ENCODE data around the gene SMG1. TPM values are rescaled to one million over a fixed set of nuclear protein-coding genes. Genes with fewer than 3 reads are reported as not detected.
"Not testable (repeated sequence)": the region's sequence is repeated elsewhere in the genome, so short reads cannot be mapped to it uniquely, and the experiment has no call there.

SMG1 gene
- total RNA-seq, 4 donors from 2014 or later = 84.9 to 144 (median 104) TPM

DNA sequence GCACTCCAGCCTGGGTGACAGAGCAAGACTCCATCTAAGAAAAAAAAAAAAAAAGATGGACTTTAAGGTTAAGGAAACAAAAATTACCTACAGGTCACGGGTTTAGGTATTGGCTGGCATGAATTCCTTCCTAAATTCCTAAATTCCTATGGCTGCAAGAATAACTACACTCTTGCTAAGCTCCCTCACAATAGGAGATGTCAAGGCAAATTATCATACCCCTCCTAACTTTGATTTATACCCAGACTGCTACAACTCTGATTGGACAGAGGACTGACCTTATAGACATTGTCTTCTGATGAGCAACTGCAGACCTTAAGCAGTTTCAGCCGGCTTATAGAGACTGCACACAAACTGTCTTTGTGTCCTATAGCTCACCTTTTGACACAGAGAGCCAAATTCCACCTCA, 32.4 kb upstream of the SMG1 start:
- DNase-seq (ENCODE audit: low spot score) = no peak
- ATAC-seq (ENCODE audit: low FRiP score) = no peak
- TF ChIP-seq, protein P1, sequence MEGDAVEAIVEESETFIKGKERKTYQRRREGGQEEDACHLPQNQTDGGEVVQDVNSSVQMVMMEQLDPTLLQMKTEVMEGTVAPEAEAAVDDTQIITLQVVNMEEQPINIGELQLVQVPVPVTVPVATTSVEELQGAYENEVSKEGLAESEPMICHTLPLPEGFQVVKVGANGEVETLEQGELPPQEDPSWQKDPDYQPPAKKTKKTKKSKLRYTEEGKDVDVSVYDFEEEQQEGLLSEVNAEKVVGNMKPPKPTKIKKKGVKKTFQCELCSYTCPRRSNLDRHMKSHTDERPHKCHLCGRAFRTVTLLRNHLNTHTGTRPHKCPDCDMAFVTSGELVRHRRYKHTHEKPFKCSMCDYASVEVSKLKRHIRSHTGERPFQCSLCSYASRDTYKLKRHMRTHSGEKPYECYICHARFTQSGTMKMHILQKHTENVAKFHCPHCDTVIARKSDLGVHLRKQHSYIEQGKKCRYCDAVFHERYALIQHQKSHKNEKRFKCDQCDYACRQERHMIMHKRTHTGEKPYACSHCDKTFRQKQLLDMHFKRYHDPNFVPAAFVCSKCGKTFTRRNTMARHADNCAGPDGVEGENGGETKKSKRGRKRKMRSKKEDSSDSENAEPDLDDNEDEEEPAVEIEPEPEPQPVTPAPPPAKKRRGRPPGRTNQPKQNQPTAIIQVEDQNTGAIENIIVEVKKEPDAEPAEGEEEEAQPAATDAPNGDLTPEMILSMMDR (IDR thresholded peaks at IDR 0.05) = no peak

DNA sequence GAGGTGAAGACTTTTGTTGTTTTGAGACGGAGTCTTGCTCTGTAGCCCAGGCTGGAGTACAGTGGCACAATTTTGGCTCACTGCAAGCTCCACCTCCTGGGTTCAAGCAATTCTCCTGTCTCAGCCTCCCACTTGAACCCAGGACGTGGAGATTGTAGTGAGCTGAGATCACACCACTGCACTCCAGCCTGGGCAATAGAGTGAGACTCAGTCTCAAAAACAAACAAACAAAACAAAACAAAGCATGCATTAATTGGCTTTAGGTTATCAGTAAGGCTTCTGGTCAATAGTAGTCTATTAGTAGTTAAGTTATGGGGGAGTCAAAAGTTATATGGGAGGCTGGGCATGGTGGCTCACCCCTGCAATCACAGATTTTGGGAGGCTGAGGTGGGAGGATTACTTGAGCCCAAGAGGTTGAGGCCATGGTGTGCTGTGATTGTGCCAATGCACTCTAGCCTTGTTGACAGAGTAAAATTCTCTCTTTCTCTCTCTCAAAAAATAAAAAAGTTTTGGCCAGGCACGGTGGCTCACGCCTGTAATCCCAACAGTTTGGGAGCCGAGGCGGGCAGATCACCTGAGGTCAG, 30.5 kb upstream of the SMG1 start:
- not testable (repeated sequence) for DNase-seq (ENCODE audit: low spot score); ATAC-seq (ENCODE audit: low FRiP score)

DNA sequence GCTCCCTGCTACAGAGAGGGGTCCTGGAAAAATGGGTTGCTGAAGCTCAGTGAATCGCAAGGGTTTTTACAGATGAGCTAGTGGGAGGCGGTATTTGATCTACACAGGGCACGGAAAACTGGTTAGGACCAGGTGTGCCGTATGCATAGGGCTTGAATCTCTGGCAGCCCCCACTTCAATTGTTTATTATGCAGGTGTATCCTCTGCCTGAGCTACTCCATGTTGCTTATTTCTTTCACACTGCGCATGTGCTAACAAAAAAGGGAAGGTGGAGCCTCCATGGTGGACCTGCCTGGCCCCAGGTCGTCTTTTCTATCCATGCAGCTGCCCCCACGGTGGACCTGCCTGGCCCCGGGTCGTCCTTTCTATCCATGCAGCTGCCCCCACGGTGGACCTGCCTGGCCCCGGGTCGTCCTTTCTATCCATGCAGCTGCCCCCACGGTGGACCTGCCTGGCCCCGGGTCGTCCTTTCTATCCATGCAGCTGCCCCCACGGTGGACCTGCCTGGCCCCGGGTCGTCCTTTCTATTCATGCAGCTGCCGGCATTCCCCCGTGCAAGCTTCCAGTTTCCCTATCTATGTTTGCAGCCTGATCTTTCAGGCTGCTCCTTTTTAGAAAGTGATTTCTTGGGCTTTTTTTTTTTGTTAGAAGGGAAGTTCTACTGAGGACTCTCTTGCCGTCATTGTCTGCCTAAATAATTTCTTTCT, 29.8 kb upstream of the SMG1 start:
- not testable (repeated sequence) for ATAC-seq (ENCODE audit: low FRiP score)

DNA sequence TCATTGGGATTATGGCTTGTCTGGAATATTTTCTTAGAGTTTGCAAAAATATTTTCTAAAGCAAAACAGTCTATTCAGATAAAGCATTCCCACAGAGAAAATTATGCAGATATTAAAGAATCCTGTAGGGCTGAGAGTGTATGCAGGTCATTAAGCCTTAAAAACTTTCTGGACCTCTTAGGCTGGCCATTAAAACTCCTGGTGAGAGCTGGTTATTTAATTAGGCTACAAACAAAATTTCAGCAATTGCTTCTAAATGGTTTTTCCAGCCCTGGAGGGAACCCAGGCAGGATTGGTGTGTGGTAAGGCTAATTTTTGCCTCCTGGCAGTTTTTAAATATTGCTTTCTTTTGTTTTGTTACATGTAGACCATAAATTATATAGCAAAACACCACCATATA, 27.3 kb upstream of the SMG1 start:
- DNase-seq (ENCODE audit: low spot score) = no peak
- ATAC-seq (ENCODE audit: low FRiP score) = no peak
- TF ChIP-seq, protein P1 (IDR thresholded peaks at IDR 0.05) = no peak

More for the DNA sequence above, 29.8 kb upstream of the SMG1 start:
- DNase-seq (ENCODE audit: low spot score) = not testable (repeated sequence)

DNA sequence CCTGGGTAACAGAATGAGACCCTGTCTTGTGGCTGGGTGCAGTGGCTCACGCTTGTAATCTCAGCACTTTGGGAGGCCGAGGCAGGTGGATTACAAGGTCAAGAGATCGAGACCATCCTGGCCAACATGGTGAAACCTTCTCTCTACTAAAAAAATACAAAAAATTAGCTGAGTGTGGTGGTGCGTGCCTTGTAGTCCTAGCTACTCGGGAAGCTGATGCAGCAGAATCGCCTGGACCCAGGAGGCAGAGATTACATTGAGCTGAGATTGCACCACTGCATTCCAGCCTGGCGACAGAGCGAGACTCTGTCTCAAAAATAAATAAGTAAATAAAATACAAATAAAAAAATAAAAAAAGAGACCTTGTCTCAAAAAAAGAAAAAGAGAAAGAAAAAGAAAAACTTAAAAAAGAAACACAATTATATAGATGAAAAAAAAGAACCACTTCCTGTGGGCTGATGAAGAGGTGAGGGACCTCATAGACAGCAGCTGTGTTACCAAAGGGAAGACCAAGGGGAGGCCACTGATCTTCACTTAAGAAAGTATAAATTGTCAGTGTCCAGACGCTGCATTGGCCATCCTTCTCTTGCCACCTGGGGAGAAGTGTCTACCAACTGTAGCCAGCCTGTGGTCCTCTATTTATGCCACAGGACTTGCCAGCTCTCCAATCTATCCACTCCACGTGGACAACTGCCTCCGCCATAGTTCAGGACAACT, 24.4 kb upstream of the SMG1 start:
- TF ChIP-seq, protein P1 (IDR thresholded peaks at IDR 0.05) = no peak
- ATAC-seq (ENCODE audit: low FRiP score) (no peak), DNase-seq (ENCODE audit: low spot score) (no peak)

DNA sequence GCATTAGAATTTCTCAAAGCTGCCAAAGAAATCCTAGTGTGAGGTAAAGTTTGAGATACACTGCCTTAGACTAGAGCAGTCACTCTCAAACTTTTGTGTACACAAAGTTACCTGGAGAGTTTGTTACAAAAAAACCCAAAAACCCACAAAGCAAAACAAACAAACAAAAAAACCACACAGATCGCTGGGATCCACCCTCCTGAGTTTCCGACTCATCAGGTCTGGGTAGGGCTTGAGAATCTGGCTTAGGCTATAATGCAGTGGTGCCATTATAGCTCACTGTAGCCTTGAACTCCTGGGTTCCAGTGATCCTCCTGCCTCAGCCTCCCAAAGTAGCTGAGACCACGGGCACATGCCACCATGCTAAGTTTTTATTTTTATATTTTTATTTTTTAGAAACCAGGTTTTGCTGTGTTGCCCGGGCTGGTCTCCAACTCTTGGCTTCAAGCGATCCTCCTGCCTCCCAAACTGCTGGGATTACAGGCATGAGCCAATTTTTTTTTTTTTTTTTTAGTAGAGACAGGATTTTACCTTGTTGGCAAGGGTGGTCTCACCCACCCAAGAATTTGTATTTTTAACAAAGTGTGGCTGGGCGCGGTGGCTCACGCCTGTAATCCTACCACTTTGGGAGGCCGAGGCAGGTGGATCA, 22.3 kb upstream of the SMG1 start:
- no peak for DNase-seq (ENCODE audit: low spot score)
- no peak for ATAC-seq (ENCODE audit: low FRiP score)
- TF ChIP-seq, protein P1 (IDR thresholded peaks at IDR 0.05) = no peak

DNA sequence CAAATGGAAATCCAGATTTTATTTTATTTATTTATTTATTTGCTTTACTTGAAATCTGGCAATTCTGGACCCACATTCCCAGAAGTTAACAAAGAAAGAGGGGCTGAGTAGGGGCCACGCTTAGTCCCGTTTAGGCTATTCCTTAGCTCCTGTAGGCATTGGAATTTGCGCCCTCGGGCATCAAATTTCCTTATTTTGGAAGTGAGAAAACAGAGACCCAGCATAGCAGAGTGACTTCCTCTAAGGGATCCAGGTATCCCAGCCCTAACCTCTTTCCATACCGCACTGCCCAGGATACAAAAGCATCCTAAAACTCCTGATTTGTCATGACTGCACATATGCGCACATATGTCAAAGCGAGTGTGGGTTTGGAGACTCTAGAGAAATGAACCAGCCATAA, 19.0 kb upstream of the SMG1 start:
- TF ChIP-seq, protein P1 (IDR thresholded peaks at IDR 0.05) = no peak
- ATAC-seq (ENCODE audit: low FRiP score) (no peak), DNase-seq (ENCODE audit: low spot score) (no peak)

Data from omental fat pad (tissue), 4 donors.